ENCODE data around the gene AFF4.
"Not testable (repeated sequence)": the region's sequence is repeated elsewhere in the genome, so short reads cannot be mapped to it uniquely, and the experiment has no call there.

AFF4 gene

DNA sequence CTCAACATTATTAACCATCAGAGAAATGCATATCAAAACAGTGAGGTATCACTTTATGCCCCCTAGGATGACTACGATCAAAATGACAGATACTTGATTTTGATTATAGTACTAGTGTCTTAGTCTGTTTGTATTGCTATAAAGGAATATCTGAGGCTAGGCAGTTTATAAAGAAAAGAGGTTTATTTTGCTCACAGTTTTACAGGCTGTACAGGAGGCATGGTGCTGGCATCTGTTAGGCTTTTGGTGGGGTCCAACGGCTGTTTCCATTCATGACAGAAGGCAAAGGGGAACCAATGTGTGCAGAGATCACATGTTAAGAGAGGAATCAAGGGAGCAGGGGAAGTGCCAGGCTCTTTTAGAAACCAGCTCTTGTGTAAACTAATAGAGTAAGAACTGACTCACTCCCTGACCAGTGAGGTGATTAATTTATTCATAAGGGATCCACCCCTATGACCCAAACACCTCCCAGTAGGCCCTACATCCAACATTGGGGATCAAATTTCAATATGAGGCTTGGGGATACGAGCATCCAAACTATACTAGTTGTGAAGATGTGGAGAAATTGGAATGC is 16.0 kb upstream of the AFF4 start:
- Histone ChIP-seq H3K9me3 (ENCODE audit: control insufficient read depth, insufficient read depth, low read length) (no peaks in the 10 kb centered on the region), H3K27me3 (ENCODE audit: control insufficient read depth, insufficient read depth, low read length) (no peaks in the 10 kb centered on the region), H3K4me1 (ENCODE audit: control insufficient read depth, insufficient read depth, low read length) (no peaks in the 10 kb centered on the region), H3K36me3 (ENCODE audit: control insufficient read depth, insufficient read depth, low read length) (no peaks in the 10 kb centered on the region), H3K9ac (ENCODE audit: low read depth, low read length) (no peak overlapping the region), H3K4me3 (ENCODE audit: low read depth, low read length) (no peak overlapping the region)

DNA sequence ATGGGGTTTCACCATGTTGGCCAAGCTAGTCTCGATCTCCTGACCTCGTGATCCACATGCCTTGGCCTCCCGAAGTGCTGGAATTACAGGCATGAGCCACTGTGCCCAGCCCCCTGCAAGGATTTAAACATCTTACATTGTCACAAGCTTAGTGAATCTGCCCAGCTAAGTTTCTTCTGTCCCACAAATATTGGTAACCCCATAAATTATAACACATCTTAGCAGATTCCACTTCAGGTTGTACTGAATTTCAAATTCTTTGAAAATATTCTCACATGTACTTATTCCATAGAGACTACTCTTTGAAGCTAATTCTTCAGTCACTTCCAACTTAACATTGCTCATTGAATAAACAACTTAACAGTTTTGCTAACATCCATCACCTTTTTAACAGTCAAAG is 13.4 kb upstream of the AFF4 start:
- Histone ChIP-seq H3K36me3 (ENCODE audit: control insufficient read depth, insufficient read depth, low read length) (no peaks in the 10 kb centered on the region), H3K27me3 (ENCODE audit: control insufficient read depth, insufficient read depth, low read length) (no peaks in the 10 kb centered on the region)

GRCh38 chr5:132972436-132972828 is 9.0 kb upstream of the AFF4 start:
- H3K9ac ChIP-seq (ENCODE audit: low read depth, low read length); H3K9me3 ChIP-seq (ENCODE audit: control insufficient read depth, insufficient read depth, low read length); H3K4me1 ChIP-seq (ENCODE audit: control insufficient read depth, insufficient read depth, low read length); H3K27me3 ChIP-seq (ENCODE audit: control insufficient read depth, insufficient read depth, low read length); H3K4me3 ChIP-seq (ENCODE audit: low read depth, low read length); H3K36me3 ChIP-seq (ENCODE audit: control insufficient read depth, insufficient read depth, low read length): not testable (repeated sequence)

More for the DNA sequence above, 13.4 kb upstream of the AFF4 start:
- Histone ChIP-seq H3K4me3 (ENCODE audit: low read depth, low read length) (no peak overlapping the region), H3K9ac (ENCODE audit: low read depth, low read length) (no peak overlapping the region), H3K4me1 (ENCODE audit: control insufficient read depth, insufficient read depth, low read length) (no peaks in the 10 kb centered on the region), H3K9me3 (ENCODE audit: control insufficient read depth, insufficient read depth, low read length) (no peaks in the 10 kb centered on the region)

GRCh38 chr5:132971483-132972435 is 8.3 kb upstream of the AFF4 start:
- no peaks in the 10 kb centered on the region for H3K9me3 ChIP-seq (ENCODE audit: control insufficient read depth, insufficient read depth, low read length)
- no peaks in the 10 kb centered on the region for H3K4me1 ChIP-seq (ENCODE audit: control insufficient read depth, insufficient read depth, low read length)
- H3K9ac ChIP-seq (ENCODE audit: low read depth, low read length), result no peak overlapping the region
- H3K4me3 ChIP-seq (ENCODE audit: low read depth, low read length), result no peak overlapping the region
- no peaks in the 10 kb centered on the region for H3K36me3 ChIP-seq (ENCODE audit: control insufficient read depth, insufficient read depth, low read length)
- H3K27me3 ChIP-seq (ENCODE audit: control insufficient read depth, insufficient read depth, low read length), result no peaks in the 10 kb centered on the region

- H3K9ac ChIP-seq (ENCODE audit: low read depth, low read length), result no peak overlapping the region
- no peak overlapping the region for H3K4me3 ChIP-seq (ENCODE audit: low read depth, low read length)
- H3K36me3 ChIP-seq (ENCODE audit: control insufficient read depth, insufficient read depth, low read length), result no peaks in the 10 kb centered on the region
- H3K27me3 ChIP-seq (ENCODE audit: control insufficient read depth, insufficient read depth, low read length), result no peaks in the 10 kb centered on the region
- H3K4me1 ChIP-seq (ENCODE audit: control insufficient read depth, insufficient read depth, low read length), result no peaks in the 10 kb centered on the region
- H3K9me3 ChIP-seq (ENCODE audit: control insufficient read depth, insufficient read depth, low read length), result no peaks in the 10 kb centered on the region
These were observed 1.7 kb upstream of the AFF4 start for GRCh38 chr5:132965120-132965519.

GRCh38 chr5:132962429-132963021 is 909 bp downstream of the AFF4 start:
- H3K27me3 ChIP-seq (ENCODE audit: control insufficient read depth, insufficient read depth, low read length), result no peaks in the 10 kb centered on the region
- H3K9ac ChIP-seq (ENCODE audit: low read depth, low read length), result peak overlapping the region; percentile 94
- peak overlapping the region; percentile 97 for H3K4me3 ChIP-seq (ENCODE audit: low read depth, low read length)
- H3K9me3 ChIP-seq (ENCODE audit: control insufficient read depth, insufficient read depth, low read length), result no peaks in the 10 kb centered on the region
- no peaks in the 10 kb centered on the region for H3K36me3 ChIP-seq (ENCODE audit: control insufficient read depth, insufficient read depth, low read length)
- no peaks in the 10 kb centered on the region for H3K4me1 ChIP-seq (ENCODE audit: control insufficient read depth, insufficient read depth, low read length)

- Histone ChIP-seq H3K9ac (ENCODE audit: low read depth, low read length) (peak overlapping the region; percentile 94), H3K9me3 (ENCODE audit: control insufficient read depth, insufficient read depth, low read length) (no peaks in the 10 kb centered on the region), H3K4me1 (ENCODE audit: control insufficient read depth, insufficient read depth, low read length) (no peaks in the 10 kb centered on the region), H3K36me3 (ENCODE audit: control insufficient read depth, insufficient read depth, low read length) (no peaks in the 10 kb centered on the region), H3K4me3 (ENCODE audit: low read depth, low read length) (peak overlapping the region; percentile 97), H3K27me3 (ENCODE audit: control insufficient read depth, insufficient read depth, low read length) (no peaks in the 10 kb centered on the region)
These were observed 1.5 kb downstream of the AFF4 start for GRCh38 chr5:132961887-132962286.

GRCh38 chr5:132961123-132961815 is 2.2 kb downstream of the AFF4 start:
- not testable (repeated sequence) for H3K27me3 ChIP-seq (ENCODE audit: control insufficient read depth, insufficient read depth, low read length); H3K4me1 ChIP-seq (ENCODE audit: control insufficient read depth, insufficient read depth, low read length); H3K36me3 ChIP-seq (ENCODE audit: control insufficient read depth, insufficient read depth, low read length); H3K9me3 ChIP-seq (ENCODE audit: control insufficient read depth, insufficient read depth, low read length)
- peak overlapping the region; percentile 97 for H3K4me3 ChIP-seq (ENCODE audit: low read depth, low read length)
- H3K9ac ChIP-seq (ENCODE audit: low read depth, low read length), result peak overlapping the region; percentile 14

DNA sequence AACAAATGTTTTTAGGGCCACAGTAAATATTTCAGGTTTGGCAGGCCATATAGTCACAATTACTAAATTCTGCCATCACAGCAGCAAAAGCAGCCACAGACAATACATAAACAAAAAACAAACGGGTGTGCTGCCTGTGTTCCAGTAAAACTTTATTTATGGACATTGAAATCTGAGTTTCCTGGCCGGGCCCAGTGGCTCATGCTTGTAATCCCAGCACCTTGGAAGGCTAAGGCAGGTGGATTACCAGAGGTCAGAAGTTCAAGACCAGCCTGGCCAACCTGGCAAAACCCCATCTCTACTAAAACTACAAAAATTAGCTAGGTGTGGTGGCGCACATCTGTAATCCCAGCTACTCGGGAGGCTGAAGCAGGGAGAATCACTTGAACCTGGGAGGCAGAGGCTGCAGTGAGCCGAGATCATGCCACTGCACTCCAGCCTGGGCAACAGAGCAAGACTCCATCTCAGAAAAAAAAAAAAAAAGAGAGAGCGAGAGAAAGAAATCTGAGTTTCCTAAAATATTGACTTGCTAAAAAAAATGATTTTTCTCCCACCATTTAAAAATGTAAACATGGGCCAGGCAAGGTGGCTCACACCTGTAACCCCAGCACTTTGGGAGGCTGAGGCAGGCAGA is 7.2 kb downstream of the AFF4 start:
- H3K4me3 ChIP-seq (ENCODE audit: low read depth, low read length); H3K36me3 ChIP-seq (ENCODE audit: control insufficient read depth, insufficient read depth, low read length); H3K9me3 ChIP-seq (ENCODE audit: control insufficient read depth, insufficient read depth, low read length); H3K27me3 ChIP-seq (ENCODE audit: control insufficient read depth, insufficient read depth, low read length); H3K4me1 ChIP-seq (ENCODE audit: control insufficient read depth, insufficient read depth, low read length); H3K9ac ChIP-seq (ENCODE audit: low read depth, low read length): not testable (repeated sequence)

DNA sequence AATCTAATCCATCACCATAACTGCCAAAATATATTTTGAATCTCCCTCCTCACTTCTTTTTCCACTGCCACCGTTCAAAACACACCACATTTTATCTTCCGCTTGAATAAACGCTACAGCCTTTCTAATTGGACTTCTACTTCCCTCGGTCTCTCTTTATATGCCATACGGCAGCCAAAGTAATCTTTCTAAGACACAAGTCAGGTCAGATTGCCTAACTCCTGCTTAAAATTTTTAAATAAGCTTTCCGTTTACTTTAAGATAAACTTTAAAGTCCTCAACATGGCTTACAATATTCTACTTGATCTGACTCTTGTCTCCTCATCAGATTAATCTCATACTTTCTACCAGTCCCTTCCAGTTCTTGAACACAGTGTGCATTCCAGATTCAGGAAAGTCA is 9.7 kb downstream of the AFF4 start:
- Histone ChIP-seq H3K4me3 (ENCODE audit: low read depth, low read length) (no peak overlapping the region), H3K27me3 (ENCODE audit: control insufficient read depth, insufficient read depth, low read length) (no peaks in the 10 kb centered on the region), H3K9ac (ENCODE audit: low read depth, low read length) (no peak overlapping the region), H3K4me1 (ENCODE audit: control insufficient read depth, insufficient read depth, low read length) (no peaks in the 10 kb centered on the region), H3K36me3 (ENCODE audit: control insufficient read depth, insufficient read depth, low read length) (no peaks in the 10 kb centered on the region), H3K9me3 (ENCODE audit: control insufficient read depth, insufficient read depth, low read length) (no peaks in the 10 kb centered on the region)

DNA sequence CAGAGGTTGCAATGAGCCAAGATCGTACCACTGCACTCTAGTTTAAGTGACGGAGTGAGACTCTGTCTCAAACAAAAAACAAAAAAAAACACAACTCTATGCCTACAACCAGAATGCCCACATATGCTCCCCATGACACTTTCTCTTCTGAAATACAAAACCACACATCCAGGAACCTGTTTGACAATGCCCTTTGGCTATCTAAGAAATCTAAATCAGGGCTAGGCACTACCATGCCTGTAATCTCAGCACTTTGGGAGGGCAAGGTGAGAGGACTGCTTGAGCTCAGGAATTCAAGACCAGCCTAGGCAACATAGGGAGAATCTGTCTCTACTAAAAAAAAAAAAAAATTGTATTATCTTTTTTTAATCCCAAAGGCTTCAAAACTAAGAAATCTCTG is 10.6 kb downstream of the AFF4 start:
- Histone ChIP-seq H3K9ac (ENCODE audit: low read depth, low read length) (no peak overlapping the region), H3K4me3 (ENCODE audit: low read depth, low read length) (no peak overlapping the region), H3K9me3 (ENCODE audit: control insufficient read depth, insufficient read depth, low read length) (no peaks in the 10 kb centered on the region), H3K4me1 (ENCODE audit: control insufficient read depth, insufficient read depth, low read length) (no peaks in the 10 kb centered on the region), H3K27me3 (ENCODE audit: control insufficient read depth, insufficient read depth, low read length) (no peaks in the 10 kb centered on the region), H3K36me3 (ENCODE audit: control insufficient read depth, insufficient read depth, low read length) (no peaks in the 10 kb centered on the region)

Data from iPS-15b (cell line).